GM19043 (cell line): ENCODE data around the gene POLG2.
"Not testable (repeated sequence)": the region's sequence is repeated elsewhere in the genome, so short reads cannot be mapped to it uniquely, and the experiment has no call there.

Experiments used
- ATAC-seq: cut with Tn5 transposase; IDR thresholded peaks from one replicate; pipeline ENCODE4 v1.9.1; 2021; ENCODE audit warnings: low read depth; ENCODE audit not compliant: unreplicated experiment

Gene POLG2

GRCh38 chr17:64443086-64443760 is 53.6 kb downstream of the POLG2 start:
- no peak for ATAC-seq

- ATAC-seq, result no peak
Observed at GRCh38 chr17:64442541-64442971, 54.3 kb downstream of the POLG2 start.

GRCh38 chr17:64441772-64442540 is 54.9 kb downstream of the POLG2 start:
- no peak for ATAC-seq

- no peak for ATAC-seq
Observed at GRCh38 chr17:64439956-64440355, 56.9 kb downstream of the POLG2 start.

GRCh38 chr17:64439521-64439920 is 57.3 kb downstream of the POLG2 start:
- ATAC-seq, result not testable (repeated sequence)

- no peak for ATAC-seq
Observed at GRCh38 chr17:64437944-64438525, 58.8 kb downstream of the POLG2 start.

GRCh38 chr17:64431534-64431933 is 65.3 kb downstream of the POLG2 start:
- ATAC-seq, result no peak

GRCh38 chr17:64430036-64430435 is 66.8 kb downstream of the POLG2 start:
- not testable (repeated sequence) for ATAC-seq

- ATAC-seq, result no peak
Observed at GRCh38 chr17:64428406-64428805, 68.4 kb downstream of the POLG2 start.
